NCI-H2196 (cell line): ENCODE data around the gene RANGAP1.

Experiments
- DNase-seq: peaks from one replicate; lab custom pipeline; 2025; ENCODE audit not compliant: unreplicated experiment; lab: John Stamatoyannopoulos, UW

RANGAP1 gene

GRCh38 chr22:41238570-41239442 lies 47.2 kb downstream of the RANGAP1 start:
- no peak for DNase-seq

GRCh38 chr22:41237707-41238569 lies 48.0 kb downstream of the RANGAP1 start:
- peak; percentile 85 for DNase-seq

- no peak for DNase-seq
Observed at GRCh38 chr22:41237036-41237706, 48.8 kb downstream of the RANGAP1 start.

- DNase-seq = peak; percentile 42
Observed at GRCh38 chr22:41234815-41235695, 50.9 kb downstream of the RANGAP1 start.

GRCh38 chr22:41231369-41231768 lies 54.6 kb downstream of the RANGAP1 start:
- DNase-seq = no peak

- no peak for DNase-seq
Observed at GRCh38 chr22:41230401-41230785, 55.6 kb downstream of the RANGAP1 start.

GRCh38 chr22:41229730-41230400 lies 56.1 kb downstream of the RANGAP1 start:
- no peak for DNase-seq

- no peak for DNase-seq
Observed at GRCh38 chr22:41229215-41229614, 56.8 kb downstream of the RANGAP1 start.

GRCh38 chr22:41226723-41227655 lies 59.0 kb downstream of the RANGAP1 start:
- no peak for DNase-seq

GRCh38 chr22:41223535-41223934 lies 62.5 kb downstream of the RANGAP1 start:
- no peak for DNase-seq

GRCh38 chr22:41222846-41223507 lies 63.0 kb downstream of the RANGAP1 start:
- DNase-seq = no peak

- DNase-seq = peak; percentile 74
Observed at GRCh38 chr22:41217553-41218157, 68.3 kb downstream of the RANGAP1 start.

- peak; percentile 70 for DNase-seq
Observed at GRCh38 chr22:41216984-41217383, 69.0 kb downstream of the RANGAP1 start.

- DNase-seq = no peak
Observed at GRCh38 chr22:41215926-41216325, 70.1 kb downstream of the RANGAP1 start.

GRCh38 chr22:41215409-41215808 lies 70.6 kb downstream of the RANGAP1 start:
- no peak for DNase-seq

GRCh38 chr22:41206719-41207118 lies 79.3 kb downstream of the RANGAP1 start:
- DNase-seq = no peak

GRCh38 chr22:41204992-41205900 lies 80.7 kb downstream of the RANGAP1 start, which contains the start of gene L3MBTL2:
L3MBTL2 (plus strand) TSS chr22:41205312; CDS start chr22:41205363, 51 bp downstream.
- DNase-seq = peak; percentile 99
